HG03196 (cell line): Measurements from ENCODE around the gene SEC63.
"Not testable (repeated sequence)": the region's sequence is repeated elsewhere in the genome, so short reads cannot be mapped to it uniquely, and the experiment has no call there.

ENCODE experiments used
- ATAC-seq: cut with Tn5 transposase; IDR thresholded peaks from one replicate; pipeline ENCODE4 v1.9.1; 2021; ENCODE audit not compliant: unreplicated experiment

SEC63 gene, protein sequence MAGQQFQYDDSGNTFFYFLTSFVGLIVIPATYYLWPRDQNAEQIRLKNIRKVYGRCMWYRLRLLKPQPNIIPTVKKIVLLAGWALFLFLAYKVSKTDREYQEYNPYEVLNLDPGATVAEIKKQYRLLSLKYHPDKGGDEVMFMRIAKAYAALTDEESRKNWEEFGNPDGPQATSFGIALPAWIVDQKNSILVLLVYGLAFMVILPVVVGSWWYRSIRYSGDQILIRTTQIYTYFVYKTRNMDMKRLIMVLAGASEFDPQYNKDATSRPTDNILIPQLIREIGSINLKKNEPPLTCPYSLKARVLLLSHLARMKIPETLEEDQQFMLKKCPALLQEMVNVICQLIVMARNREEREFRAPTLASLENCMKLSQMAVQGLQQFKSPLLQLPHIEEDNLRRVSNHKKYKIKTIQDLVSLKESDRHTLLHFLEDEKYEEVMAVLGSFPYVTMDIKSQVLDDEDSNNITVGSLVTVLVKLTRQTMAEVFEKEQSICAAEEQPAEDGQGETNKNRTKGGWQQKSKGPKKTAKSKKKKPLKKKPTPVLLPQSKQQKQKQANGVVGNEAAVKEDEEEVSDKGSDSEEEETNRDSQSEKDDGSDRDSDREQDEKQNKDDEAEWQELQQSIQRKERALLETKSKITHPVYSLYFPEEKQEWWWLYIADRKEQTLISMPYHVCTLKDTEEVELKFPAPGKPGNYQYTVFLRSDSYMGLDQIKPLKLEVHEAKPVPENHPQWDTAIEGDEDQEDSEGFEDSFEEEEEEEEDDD

DNA sequence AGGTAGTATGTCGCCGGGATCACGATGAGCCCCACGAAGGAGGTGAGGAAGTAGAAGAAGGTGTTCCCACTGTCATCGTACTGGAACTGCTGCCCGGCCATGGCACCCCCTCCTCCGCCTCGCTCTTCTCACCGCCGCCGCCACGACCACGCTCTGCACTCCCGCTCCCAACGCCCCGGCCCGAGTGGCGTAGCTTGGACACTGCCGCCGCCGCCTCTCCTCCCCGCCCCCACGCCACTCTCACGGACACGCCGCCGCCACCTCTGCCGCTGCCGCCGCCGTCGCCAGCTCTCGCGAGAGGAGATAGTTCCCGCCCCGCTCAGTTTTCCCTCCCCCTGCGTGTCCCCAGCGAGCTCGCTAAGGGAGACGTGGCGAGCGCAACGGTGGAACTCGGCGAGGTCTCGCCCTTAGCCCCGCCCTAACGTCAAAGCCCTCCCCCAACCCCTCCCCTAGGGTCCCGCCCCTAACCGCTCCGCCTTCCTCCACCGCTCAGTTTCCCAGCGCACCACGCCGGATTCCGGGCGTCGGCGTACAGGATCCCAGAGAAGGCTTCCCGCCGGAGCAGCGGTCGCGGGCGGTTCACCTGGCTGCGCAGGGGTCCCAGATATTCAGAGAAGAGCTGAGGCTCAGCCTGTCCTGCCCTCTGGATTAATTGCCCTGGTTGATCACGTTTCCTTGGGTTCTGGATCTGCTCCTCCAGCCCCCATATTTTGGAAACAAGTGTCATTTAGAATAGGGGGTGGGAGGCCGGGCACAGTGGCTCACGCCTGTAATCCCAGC, at the start of gene SEC63:
TSS of gene SEC63 (minus strand) at position 300 of the 780 bp plus-strand sequence. CDS start at position 101, 199 bp downstream.
- ATAC-seq = peak; percentile 94

DNA sequence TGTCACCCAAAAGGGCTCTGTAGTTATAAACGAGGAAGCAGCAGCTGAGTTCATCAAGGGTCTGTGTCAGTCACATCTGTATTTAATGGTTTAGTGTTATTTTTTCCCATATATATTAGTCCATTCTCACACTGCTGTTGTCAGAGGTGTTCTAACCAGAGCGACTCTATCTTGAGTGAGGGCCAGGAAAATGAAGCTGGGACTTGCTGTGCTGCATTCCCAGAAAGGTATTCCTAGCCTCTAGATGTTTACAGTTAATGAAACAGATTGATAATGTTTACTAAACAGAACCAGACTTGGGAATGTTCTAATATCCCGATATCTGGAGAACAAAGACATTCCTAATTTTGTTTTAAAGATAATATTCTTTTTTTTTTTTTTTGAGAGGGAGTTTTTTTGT, 48.0 kb upstream of the SEC63 start:
- no peak for ATAC-seq

DNA sequence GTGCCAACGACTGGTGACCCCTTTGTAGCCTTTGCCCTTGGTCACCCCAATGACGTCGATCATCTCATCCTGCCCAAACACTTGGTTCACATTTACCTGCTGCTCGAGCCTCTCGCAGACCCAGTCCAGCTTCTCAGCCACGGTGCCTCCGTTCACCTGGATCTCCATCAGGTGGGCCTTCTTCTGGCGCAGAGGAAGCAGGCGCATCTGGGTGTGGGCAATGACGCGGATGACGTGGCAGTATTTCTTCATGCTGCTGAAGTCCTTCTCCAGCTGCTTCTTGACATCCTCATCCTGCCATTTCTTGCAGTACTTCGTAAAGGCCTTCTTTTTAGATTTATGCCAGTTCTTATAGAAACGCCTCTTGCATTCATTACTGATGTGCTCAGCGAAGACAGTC, 46.9 kb upstream of the SEC63 start:
- no peak for ATAC-seq

DNA sequence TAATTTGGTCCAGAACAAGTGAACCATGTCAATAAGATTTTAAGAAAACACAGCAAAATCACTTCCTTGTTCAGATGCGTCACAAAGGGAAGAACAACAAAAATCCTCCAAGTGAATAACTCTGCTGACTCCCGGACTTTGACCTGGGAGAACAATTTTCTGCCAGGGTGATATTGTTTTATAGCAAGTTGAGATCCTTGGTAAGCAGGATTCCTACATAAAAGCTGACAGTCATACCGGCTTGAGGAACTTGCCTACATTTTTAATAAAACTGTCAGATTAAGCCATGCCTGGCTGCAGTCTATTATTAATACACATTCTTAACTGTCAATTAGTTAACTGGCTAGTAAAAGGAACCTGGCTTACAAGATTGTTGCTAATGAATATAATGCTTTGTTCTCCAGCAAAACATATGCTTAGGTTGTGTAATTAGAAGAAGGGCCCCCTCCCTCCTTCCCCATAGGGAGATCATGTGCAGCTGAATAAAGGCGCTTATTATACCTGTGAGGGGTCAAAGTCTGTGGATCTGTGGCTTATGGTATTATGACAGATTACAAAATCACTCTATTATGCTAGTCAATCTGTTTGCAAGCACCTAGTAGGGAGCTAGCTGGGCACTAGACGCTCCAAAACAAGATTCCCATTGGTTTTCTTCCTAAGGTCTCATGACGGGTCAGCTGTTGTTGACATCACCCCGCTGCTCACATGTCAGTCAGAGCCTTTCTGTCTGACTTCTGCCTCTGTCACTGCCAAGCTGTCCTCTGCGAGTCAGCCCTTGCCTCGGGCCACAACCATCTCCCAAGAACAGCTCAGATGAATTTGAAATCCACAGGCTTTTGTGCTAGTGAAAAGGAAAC, 44.6 kb upstream of the SEC63 start:
- ATAC-seq = no peak

DNA sequence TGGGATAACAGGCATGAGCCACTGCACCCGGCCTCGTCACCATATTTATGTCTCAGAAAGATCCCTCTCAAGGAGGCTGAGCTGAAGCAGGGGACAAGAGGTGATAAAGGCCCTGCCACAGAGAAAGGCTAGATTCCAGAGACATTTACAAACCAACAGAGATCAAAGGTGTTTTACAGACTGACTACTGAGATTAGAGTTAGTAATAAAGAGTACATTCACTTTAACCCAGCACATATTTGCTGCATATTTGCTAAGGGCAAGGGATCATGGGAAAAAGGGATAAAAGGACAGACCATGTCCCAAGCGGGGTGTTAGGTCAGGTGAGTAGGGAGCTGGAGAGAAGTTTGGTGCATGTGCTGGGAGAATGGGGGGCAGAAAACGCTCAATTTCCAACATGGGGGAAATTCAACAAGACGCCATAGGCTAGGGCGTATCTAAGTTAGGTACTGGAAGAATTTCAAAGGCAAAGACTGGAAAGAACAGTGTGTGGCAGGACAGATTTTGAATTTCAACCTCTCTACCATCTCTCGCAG, 43.8 kb upstream of the SEC63 start:
- no peak for ATAC-seq

DNA sequence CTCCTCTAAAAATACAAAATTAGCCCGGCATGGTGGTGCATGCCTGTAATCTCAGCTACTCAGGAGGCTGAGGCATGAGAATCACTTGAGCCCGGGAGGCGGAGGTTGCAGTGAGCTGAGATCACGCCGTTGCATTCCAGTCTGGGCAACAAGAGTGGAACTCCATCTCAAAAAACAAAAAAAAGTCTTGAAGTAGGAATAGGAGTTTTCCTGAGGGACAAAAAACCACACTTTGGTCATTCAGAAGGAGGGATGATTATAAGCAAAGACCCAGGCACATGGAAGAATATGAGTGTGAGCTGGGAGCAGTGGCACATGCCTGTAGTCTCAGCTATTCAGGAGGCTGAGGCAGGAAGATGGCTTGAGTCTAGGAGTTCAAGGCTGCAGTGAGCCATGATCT, 42.3 kb upstream of the SEC63 start:
- not testable (repeated sequence) for ATAC-seq

DNA sequence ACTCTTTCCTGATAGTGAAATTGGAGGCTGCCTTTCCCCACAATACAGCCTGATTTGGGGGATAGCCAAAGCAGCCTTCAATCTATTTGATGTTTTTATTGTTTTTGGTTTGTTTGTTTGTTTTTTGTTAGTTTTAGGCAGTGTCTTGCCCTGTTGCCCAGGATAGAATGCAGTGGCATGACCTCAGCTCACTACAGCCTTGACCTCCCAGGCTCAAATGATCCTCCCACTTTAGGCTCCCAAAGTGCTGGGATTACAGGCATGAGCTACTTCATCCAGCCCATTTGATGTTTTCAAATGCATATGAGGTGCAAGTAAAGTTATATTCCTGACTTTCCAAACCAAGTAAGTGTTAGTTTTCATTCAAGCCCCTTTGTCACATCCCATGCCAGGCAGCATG, 41.3 kb upstream of the SEC63 start:
- ATAC-seq = no peak

DNA sequence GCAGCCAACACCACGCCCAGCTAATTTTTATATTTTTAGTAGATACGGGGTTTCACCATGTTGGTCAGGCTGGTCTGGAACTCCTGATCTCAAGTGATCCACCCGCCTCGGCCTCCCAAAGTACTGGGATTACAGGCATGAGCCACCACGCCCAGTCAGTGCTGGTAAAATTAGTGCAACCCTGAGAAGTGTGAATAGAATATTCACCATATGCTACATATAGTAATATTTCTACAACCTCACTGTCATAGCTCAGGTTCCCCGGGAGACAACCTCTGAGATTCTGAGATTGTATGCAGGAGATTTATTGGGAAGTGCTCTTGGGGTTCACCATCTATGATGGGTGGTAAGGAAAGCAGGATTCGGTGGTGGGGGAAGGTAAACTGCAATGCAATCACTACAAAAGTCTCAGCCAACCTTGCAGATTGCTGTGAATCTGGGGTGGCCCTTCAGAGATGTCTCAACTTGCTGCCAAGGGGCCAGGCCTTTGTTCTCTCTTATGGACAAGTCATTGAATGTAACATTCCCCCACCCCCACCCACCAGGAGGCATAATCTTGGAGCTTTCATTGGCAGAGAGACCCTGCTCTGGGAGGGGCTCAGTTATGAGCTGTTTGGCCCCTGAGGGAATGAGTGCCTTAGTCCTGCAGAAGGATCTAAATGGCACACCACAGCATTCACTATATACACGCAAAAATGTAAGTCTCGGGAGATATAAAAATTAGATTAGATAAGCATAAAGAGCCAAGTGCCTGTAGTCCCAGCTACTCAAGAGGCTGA, 34.0 kb upstream of the SEC63 start:
- no peak for ATAC-seq

DNA sequence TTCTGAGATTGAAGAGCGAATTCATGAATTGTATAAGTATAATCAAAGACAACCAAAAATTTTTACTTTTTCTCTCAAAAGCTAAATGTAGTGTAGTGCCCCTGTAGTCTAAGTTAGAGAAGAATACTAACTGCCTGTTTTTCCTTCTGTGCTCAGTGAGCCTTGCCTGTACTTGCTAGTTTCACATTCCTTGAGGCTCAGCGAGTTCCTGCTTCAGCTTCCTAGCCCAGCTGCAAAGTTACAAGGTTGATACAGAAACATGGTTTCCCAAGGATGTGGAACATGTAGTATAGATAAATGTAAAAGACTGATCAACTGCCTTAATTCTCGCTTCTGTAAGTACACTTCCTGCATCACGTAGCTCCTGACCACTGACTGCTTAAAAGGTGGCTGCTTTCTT, 33.1 kb upstream of the SEC63 start:
- no peak for ATAC-seq

DNA sequence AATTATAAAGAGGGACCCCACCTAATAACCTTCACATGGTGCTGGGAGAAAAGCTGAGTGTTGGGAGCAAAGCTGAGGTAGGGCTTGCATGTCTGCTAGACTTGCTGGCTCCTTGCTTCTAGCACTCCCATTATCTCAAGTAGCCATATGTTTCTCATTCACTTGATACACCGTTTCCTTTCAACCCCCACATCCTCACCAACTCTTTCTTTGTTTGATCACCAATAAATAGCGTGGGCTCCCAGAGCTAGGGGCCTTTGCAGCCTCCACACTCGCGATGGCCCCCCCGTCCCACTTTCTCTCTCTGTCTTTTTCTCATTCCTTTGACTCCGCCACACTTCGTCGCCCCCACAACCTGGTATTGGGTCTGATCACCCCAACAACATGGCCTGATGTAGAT, 32.6 kb upstream of the SEC63 start:
- not testable (repeated sequence) for ATAC-seq

DNA sequence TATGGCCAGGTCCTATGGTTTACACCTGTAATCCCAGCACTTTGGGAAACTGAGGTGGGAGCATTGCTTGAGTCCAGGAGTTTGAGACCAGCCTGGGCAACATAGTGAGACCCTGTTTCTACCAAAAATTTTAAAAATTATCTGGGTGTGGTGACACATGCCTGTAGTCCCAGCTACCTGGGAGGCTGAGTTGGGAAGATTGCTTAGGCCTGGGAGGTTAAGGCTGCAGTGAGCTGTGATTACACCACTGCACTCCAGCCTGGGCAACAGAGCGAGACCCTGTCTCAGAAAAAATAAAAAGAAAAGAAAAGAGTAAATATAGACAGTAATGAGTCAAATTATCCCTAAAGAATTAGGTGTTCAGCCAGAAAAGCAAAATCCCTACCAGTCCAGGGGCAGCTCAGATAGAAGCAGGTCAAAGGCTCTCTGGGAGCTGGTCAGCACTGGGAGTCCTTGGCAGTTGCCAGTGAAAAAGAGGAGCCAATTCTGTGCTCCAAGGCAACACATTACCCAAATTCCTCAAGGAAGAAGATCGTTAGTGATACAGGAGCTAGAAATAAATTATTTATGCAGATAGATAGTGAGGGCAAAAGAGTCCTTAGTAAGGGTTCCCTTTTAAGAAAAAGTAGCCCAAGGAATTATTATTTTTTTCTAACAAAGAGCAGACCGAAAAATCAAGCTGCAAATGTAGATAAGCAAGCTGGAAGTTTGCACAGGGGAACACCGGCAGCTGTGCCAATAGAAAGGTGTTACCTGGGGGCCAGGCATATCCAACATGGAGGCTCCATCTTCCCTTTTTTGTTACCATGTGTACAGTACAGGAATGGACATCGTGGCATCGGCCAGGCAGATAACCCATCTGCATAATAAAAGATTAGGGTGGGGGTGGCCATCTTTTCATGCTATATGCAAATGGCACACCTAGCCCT, 31.4 kb upstream of the SEC63 start:
- no peak for ATAC-seq

DNA sequence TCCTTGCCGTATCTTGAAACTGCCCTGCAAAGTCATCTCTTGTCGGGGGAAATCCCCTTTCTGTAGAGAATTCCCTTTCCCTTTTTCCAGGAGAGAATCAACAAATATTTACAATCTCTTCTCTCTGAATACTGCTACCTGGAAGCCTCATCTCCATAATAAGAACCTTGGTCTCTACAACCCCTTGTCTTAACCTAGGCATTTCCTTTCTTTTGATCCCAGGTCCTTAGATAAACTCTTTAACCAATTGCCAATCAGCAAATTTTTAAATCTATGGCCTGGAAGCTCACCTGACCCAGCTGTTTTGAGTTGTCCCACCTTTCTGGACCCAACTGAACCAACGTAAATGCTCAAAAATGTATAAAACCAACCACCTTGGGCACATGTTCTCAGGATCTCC, 30.6 kb upstream of the SEC63 start:
- ATAC-seq = no peak

DNA sequence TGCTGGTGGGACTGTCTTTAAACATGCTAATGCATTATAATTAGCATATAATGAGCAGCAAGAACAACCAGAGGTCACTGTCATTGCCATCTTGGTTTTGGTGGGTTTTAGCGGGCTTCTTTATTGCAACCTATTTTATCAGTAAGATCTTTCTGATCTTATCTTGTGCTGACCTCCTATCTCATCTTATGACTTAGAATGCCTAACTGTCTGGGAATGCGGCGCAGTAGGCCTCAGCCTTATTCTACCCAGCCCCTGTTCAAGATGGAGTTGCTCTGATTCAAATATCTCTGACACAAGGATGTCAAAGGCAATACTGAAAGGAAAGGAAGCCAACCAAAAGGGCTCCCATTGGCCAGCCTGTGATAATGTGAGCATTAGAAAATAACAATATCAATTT, 29.8 kb upstream of the SEC63 start:
- ATAC-seq = no peak

DNA sequence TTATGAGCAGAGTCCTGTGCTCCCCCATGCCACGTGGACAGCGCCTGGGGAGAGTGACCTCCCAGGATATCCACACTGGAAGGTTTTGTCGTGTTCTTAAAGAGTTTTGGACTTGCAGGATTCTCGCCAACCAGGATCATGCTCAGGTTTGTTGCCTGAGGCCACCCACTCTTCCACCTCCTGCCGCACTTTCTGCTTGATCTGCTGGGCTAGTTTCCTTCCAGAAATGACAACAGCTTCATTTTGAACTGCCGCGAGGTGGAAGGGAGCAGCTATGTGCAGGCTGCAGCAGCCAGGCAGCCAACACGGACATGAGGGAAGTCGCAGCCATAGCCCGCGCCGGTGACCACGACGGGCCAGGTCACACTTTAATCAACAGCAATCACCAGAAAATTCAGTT, 27.7 kb upstream of the SEC63 start:
- ATAC-seq = no peak

DNA sequence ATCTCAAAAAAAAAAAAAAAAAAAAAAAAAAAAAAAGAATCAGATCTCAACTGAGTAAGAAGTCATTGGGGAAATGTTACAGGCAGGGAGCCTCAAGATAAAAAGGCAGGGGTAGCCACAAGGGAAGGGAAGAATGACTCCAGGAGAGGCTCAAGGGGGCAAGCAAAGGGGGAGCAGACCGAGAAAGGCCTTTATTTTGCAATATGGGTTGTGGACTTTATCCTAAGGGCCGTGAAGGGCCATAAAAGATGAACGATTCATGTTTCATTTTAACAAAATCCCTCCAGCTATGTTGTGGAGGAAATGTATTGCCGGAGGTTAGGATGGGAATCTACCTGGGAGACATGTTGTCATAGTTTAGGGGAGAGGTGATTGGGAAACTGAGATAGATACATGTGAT, 25.8 kb upstream of the SEC63 start:
- no peak for ATAC-seq

DNA sequence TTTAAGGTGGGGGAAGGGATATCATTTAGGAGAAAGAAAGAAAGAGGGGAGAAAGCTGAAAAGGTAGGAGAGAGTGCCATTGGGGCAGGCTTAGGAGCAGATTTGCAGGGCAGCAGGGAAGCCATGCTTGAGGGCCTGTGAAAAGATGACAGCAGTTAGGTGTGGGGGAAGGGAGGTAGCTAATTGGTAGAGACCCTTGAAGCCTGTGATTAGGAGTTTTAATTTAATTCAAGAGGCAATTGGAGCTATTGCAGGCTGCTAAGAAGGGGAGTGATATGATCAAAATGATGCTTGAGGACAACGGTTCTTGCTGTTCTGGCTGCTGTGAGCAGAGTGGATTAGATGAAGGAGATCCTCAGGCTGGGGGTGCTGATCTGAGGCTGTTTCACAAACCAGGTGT, 24.5 kb upstream of the SEC63 start:
- ATAC-seq = no peak

DNA sequence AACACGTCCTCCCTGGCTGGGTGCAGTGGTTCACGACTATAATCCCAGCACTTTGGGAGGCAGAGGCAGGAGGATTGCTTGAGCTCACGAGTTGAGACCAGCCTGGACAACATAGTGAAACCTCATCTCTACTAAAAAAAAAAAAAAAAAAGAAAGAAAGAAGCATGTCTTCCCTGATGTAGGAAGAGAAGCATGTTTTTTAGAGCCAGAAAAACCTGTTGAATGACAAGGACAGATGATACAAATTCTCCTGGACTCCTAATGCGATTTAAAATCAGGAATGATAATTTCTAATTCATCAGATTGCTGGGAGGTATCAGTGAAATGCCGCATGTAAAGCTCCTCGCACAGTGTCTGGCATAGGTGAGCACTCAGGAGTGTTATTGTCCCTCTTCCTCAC, 23.7 kb upstream of the SEC63 start:
- ATAC-seq = no peak

DNA sequence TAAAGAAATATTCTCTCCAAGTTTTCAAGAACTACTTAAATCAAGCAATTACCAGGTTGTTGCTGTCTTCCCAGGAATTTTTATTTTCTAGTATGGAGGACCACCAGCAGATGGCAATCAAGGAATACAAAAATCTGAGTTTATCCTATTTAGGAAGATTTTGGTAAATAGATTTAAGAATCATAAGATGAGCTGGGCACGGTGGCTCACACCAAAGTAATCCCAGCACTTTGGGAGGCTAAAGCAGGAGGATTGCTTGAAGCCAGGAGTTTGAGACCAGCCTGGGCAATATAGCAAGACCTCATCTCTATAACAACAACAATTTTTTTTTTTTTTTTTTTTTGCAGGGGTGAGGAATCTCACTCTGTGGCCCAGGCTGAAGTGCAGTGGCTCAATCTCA, 19.3 kb upstream of the SEC63 start:
- ATAC-seq = no peak
